Stimulated activated CD8-positive, alpha-beta memory T cell treated with anti-CD3 and anti-CD28 coated beads, Interleukin-4, amount 100 ng/mL, for 48 hours (primary cell): ENCODE data around the gene SLAMF1.

Experiments
- DNase-seq: peaks from one replicate; pipeline ENCODE4 v3.0.0-alpha.2; 2020

The SLAMF1 gene

DNA sequence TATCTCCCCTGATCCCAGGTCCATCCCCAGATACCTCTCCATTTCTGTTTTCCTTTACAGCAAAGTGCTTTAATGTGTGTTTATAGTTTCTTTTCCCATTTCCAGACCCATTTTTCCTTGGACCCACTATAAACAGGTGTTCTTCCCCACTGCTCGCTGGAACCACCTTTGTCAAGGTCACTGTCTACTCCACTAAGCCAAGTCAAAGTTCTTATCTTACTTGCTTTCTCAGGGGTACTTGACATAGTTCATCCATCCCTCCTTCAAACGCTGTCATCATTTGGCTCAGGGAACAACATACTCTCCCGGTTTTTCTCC lies 8.3 kb downstream of the SLAMF1 start:
- no peak for DNase-seq

DNA sequence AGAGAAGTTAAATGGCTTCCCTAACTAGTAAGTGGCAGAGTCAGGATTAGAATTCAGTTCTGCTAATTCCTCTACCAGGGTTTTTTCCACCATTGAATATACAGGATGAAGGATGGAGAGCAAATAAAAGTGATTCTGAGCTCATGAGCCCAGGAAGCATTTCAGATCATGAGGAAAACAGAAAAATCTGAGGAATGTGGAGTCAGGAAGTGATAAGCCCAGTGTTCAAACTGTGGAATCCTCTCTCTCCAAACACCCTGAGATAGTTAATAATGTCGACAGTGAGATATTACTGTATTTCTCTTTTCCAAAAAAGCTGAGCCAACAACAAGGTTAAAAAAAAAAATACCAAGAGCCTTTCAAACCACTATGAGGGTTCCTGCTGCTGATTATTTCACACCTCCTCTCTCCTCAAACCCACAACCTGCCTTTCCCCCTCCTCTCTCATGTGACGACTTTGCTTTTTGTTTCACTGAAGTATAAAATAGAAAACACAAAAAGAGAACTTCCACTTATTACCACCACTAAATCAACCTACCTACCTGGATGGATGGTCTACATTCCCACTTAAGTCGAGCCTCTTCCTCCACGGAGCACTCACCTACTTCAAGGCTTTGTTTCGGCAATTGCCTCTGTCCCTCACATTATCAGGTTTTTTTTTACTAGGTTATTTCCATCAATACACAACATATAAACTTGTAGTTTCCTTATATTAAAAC lies 8.9 kb downstream of the SLAMF1 start:
- DNase-seq = no peak

DNA sequence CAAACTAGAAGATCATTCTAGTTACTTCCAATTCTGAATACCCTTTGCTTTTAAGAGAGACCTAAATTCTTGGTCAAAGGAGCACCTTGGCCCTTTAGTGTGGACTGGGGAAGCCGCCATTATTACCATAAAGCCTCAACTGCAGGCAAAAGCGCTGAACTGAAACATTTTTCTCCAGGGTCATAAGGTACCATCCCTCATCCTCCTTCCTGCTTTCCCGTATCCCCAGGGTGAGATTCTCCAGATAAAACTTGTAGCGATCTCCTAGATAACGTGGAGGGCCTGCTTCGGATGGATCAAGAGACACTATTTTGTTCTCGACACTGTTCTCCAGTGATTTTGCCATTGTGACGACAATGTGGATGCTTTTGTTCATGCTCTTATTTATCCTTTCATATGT lies 9.8 kb downstream of the SLAMF1 start:
- DNase-seq = no peak

DNA sequence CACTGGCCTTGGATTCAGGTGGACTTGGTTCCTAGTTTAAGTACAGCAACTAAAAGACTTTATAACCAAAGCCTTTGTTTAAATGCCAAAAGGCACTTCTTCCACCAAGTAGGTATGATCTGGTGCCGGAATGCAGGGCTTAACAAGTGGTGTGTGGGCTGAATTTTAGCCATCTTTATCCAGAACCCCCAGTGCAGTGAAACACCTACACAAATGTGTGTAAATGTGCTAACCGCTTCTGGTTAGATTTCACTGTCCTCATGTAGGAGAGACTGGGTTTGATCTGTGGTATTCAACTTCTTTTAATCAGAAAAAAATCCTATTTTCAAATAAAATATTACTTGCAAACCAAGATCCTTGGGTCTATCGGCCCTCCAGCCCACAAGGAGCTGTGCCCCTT lies 10.3 kb downstream of the SLAMF1 start:
- DNase-seq = no peak

DNA sequence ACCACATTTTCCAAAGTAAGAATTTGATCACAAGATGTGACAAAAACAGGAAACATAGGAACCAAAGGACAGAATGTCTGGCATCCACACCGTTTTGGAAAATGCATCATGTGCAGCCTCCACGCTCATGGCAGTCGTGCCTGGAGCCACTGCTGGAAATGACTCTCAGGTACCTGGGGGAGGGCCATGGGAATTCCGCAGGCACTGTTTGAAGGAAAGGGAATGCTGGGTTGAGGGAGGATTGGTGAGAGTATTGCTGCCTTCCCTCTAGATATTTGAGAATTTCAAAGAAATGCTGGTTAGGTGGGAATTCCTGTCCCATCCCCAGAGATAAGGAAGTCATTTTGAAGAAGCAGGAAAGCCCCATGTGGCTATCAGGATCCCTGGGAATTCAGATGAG lies 10.8 kb downstream of the SLAMF1 start:
- DNase-seq = no peak

- no peak for DNase-seq
Measured at GRCh38 chr1:160634543-160635491, 12.0 kb downstream of the SLAMF1 start.

DNA sequence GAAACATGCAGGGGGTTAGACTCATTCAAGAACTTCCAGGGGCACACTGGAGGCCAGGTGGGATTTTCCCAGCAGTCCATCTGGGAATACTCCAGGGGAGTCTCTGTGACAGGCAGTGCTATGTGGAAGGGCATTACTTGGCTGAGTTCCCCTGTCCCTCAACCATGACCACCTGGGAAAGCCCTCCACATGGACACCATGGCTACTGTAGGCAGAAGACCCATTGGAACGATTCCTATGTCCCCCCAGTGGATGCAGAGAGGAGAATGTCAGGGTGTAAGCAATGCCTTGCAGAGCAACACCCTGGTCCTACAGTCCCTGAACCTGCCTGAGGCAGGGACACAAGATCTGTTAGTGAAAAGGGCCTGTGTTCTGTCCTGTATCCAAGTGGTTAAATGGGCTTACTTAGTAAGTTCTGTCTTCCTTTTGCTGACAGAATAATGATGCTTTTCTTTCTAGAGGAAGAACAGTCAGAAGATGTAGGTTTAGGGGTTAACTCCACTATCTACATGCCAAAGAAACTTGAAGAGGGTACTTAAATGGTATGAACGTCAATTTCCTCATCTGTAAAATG lies 13.4 kb downstream of the SLAMF1 start:
- DNase-seq = no peak

DNA sequence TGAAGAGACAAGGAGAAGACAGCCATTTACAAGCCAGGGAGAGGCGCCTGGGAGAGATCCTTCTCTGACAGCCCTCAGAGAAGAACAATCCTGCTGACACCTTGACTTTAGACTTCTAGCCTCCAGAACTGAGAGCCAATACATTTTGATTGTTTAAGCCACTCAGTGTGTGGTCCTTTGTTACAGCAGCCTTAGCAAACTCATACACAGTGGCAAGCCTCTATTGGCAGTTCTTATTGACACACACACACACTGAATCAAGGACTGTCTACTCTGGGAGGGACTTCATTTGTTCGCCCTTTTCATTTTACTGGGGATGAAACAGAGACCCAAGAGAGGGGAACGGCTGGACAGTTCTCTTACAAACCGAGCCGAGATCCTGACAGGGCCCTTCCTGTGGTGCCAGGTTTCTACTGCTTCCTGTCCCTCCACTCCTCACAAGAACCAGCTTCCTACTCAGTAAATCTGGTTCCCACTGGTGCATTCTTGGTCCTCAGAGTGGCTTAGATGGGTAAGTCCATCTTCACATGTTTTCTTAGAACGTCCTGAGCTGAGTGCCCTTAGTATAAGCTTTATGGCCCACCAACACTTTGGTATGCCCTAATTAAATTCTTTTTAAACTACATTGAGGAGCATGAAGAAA lies 14.7 kb downstream of the SLAMF1 start:
- no peak for DNase-seq

- no peak for DNase-seq
Measured at GRCh38 chr1:160630523-160631451, 16.1 kb downstream of the SLAMF1 start.

- peak; percentile 69 for DNase-seq
Measured at GRCh38 chr1:160629286-160630210, 17.3 kb downstream of the SLAMF1 start.

DNA sequence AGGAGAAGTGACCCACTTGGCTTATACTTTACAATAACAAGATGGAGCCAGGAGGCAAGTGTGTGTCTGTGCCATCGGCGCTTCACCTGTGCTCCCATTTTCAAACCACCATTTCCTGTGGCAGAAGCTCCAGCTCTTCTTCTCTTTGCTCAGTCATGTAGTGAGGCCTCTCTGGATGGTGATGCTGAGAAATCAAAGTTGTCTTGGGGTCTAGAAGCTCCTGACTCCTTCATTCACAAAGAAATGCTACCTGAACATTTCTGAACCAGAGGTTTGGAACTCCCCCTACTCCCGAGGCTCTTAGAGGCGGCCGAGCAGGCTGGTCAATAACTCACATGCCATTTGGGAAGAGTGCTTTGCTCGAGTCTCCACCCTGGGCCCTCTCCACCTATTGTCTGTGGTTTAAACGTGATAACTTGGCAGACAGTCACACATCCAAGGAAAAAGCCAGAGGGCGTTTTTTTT lies 18.0 kb downstream of the SLAMF1 start:
- DNase-seq = no peak

GRCh38 chr1:160627677-160628289 lies 19.1 kb downstream of the SLAMF1 start:
- peak; percentile 84 for DNase-seq

DNA sequence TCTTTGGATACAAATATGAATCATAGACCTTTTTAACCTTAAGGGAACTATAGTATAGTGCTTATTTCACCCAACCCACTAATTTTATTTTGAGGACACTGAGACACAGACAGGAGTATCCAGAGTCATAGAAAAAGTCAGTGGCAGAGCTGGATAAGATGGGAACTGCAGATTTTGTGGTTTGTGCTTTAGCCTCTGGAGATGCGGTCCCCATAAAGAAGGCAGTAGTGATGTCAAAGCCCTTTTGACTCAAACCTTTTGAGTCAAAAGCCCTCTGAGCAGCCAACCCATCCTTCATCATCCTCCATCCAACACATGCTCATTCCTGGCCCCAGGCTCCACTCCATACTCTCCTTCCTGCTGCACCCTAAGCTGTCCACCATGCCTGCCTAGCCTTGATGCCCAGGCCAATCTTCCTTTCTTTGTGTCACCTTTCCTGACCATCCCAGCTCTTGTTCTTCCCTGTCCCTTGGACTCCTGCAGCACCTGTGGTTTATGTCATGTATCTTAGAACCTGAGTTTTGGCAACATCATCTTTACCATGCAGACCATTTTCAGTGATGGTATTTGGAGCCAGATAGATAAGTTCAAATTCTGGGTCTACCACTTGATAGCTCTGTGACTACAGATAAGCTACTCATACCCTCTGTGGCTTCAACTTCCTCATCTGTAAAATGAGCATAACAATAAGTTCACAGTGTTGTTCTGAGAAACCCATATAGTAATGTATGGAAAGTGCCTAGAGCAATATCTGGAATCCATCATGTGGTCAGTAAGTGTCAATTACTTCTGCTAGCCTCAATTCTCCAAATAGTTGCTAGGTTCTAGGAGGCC lies 20.1 kb downstream of the SLAMF1 start:
- no peak for DNase-seq

- DNase-seq = peak; percentile 80
Measured at GRCh38 chr1:160625725-160626498, 20.9 kb downstream of the SLAMF1 start.

GRCh38 chr1:160625321-160625720 lies 21.5 kb downstream of the SLAMF1 start:
- no peak for DNase-seq

GRCh38 chr1:160624464-160624863 lies 22.4 kb downstream of the SLAMF1 start:
- no peak for DNase-seq

GRCh38 chr1:160623862-160624261 lies 23.0 kb downstream of the SLAMF1 start:
- DNase-seq = no peak

DNA sequence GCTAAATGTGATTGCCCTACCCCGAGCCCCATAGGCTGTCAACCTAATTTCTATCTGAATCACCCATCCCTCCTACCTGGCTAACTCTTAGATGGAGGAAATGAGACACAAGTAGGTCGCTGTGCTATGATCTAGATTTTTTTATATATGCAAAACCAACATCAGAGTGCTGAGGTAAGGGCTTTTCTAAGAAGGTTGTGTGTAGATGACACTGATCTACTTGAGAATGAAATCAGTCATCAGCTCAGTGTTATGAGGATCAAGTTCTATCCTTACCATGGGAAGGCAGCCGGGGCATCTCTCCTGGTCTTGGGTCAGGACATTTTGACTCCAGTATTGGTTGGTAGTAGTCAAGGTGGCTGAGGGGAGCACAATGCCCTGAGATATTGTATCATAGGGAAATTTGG lies 23.6 kb downstream of the SLAMF1 start:
- no peak for DNase-seq
